IPS-20b (cell line): ENCODE data around the gene GADD45A.

Experiments used
- H3K27ac ChIP-seq: one replicate; pipeline ENCODE4 v1.5.1; 2013; ENCODE audit warnings: low read length
- H3K27me3 ChIP-seq: 2 replicates; pipeline ENCODE4 v1.6.1; 2013; ENCODE audit warnings: mild to moderate bottlenecking, low read length, inconsistent platforms; ENCODE audit not compliant: insufficient read depth
- H3K36me3 ChIP-seq: 2 replicates; pipeline ENCODE4 v1.6.1; 2013; ENCODE audit warnings: low read depth, mild to moderate bottlenecking, inconsistent platforms, low read length, moderate library complexity; ENCODE audit not compliant: insufficient read depth
- H3K4me1 ChIP-seq: 2 replicates; pipeline ENCODE4 v1.6.1; 2013; ENCODE audit warnings: mild to moderate bottlenecking, control low read depth, inconsistent platforms, low read length, moderate library complexity; ENCODE audit not compliant: insufficient read depth
- H3K4me3 ChIP-seq: 2 replicates; pipeline ENCODE4 v1.5.1; 2013; ENCODE audit warnings: mild to moderate bottlenecking, low read length, inconsistent platforms
- H3K9ac ChIP-seq: 2 replicates; pipeline ENCODE4 v1.6.1; 2013; ENCODE audit warnings: low read depth, mild to moderate bottlenecking, inconsistent platforms, low read length, moderate library complexity
- H3K9me3 ChIP-seq: 2 replicates; pipeline ENCODE4 v1.6.1; 2013; ENCODE audit warnings: mild to moderate bottlenecking, low read depth, low read length, inconsistent platforms; ENCODE audit not compliant: insufficient read depth

The GADD45A gene

GRCh38 chr1:67737875-67738274 lies 52.9 kb downstream of the GADD45A start:
- Histone ChIP-seq H3K36me3 (no peaks in the 10 kb centered on the region), H3K4me1 (peaks cover 12% of the 10 kb centered on the region; the same call in 1 of the 2 replicates), H3K27me3 (no peaks in the 10 kb centered on the region), H3K9me3 (no peaks in the 10 kb centered on the region), H3K9ac (no peak overlapping the region), H3K27ac (no peak overlapping the region), H3K4me3 (no peak overlapping the region)
